ENCODE measurements around the gene HCAR3.

GRCh38 chr12:122732170-122732569 is 15.6 kb upstream of the HCAR3 start:
- TF ChIP-seq POLR2A (IDR thresholded peaks at IDR 0.05; ENCODE audit: low read length): no peak
- no peak for TF ChIP-seq GATA1 (IDR thresholded peaks at IDR 0.05; ENCODE audit: low read depth, low read length)

Data from erythroblast (primary cell).